GM21515 (cell line): Measurements from ENCODE around the gene IGSF9.

Experiments
- ATAC-seq: cut with Tn5 transposase; IDR thresholded peaks from one replicate; pipeline ENCODE4 v1.9.1; 2021; ENCODE audit not compliant: unreplicated experiment

IGSF9 gene

GRCh38 chr1:159974350-159974965, 29.0 kb upstream of the IGSF9 start:
- no peak for ATAC-seq

GRCh38 chr1:159973350-159973940, 28.0 kb upstream of the IGSF9 start:
- ATAC-seq = no peak

GRCh38 chr1:159972443-159973205, 27.2 kb upstream of the IGSF9 start:
- no peak for ATAC-seq

- ATAC-seq = no peak
These were observed 25.5 kb upstream of the IGSF9 start for GRCh38 chr1:159970932-159971342.

GRCh38 chr1:159968901-159969300, 23.5 kb upstream of the IGSF9 start:
- no peak for ATAC-seq

GRCh38 chr1:159965263-159965662, 19.9 kb upstream of the IGSF9 start:
- no peak for ATAC-seq

GRCh38 chr1:159964144-159964543, 18.7 kb upstream of the IGSF9 start:
- ATAC-seq = no peak

GRCh38 chr1:159962176-159962575, 16.8 kb upstream of the IGSF9 start:
- no peak for ATAC-seq

GRCh38 chr1:159961636-159962035, 16.2 kb upstream of the IGSF9 start:
- no peak for ATAC-seq

- ATAC-seq = no peak
These were observed 15.4 kb upstream of the IGSF9 start for GRCh38 chr1:159960721-159961381.

GRCh38 chr1:159959451-159959850, 14.0 kb upstream of the IGSF9 start:
- ATAC-seq = no peak

- no peak for ATAC-seq
These were observed 13.4 kb upstream of the IGSF9 start for GRCh38 chr1:159958719-159959380.

- no peak for ATAC-seq
These were observed 12.4 kb upstream of the IGSF9 start for GRCh38 chr1:159957824-159958268.

- no peak for ATAC-seq
These were observed 10.0 kb upstream of the IGSF9 start for GRCh38 chr1:159955456-159955855.

- no peak for ATAC-seq
These were observed 8.4 kb upstream of the IGSF9 start, which contains the start of gene SLAMF9 for GRCh38 chr1:159953536-159954515. Gene SLAMF9, minus strand, starts transcription at chr1:159954237. Its CDS starts 100 bp downstream, at chr1:159954137.

GRCh38 chr1:159952932-159953331, 7.5 kb upstream of the IGSF9 start:
- ATAC-seq = no peak

- ATAC-seq = no peak
These were observed 6.1 kb upstream of the IGSF9 start for GRCh38 chr1:159951551-159951950.

GRCh38 chr1:159951016-159951415, 5.6 kb upstream of the IGSF9 start:
- ATAC-seq = no peak

GRCh38 chr1:159949981-159950381, 4.6 kb upstream of the IGSF9 start:
- ATAC-seq = no peak

GRCh38 chr1:159949123-159949522, 3.7 kb upstream of the IGSF9 start:
- no peak for ATAC-seq
